HG03039 (cell line): ENCODE measurements around the gene GGCT.
"Not testable (repeated sequence)": the region's sequence is repeated elsewhere in the genome, so short reads cannot be mapped to it uniquely, and the experiment has no call there.

Experiments used
- ATAC-seq: cut with Tn5 transposase; IDR thresholded peaks from one replicate; pipeline ENCODE4 v1.9.1; 2021; ENCODE audit warnings: mild to moderate bottlenecking, moderate library complexity; ENCODE audit not compliant: unreplicated experiment

GGCT gene

GRCh38 chr7:30519122-30519521 is 14.5 kb upstream of the GGCT start:
- no peak for ATAC-seq

- no peak for ATAC-seq
These were observed 11.1 kb upstream of the GGCT start for GRCh38 chr7:30515761-30516160.

DNA sequence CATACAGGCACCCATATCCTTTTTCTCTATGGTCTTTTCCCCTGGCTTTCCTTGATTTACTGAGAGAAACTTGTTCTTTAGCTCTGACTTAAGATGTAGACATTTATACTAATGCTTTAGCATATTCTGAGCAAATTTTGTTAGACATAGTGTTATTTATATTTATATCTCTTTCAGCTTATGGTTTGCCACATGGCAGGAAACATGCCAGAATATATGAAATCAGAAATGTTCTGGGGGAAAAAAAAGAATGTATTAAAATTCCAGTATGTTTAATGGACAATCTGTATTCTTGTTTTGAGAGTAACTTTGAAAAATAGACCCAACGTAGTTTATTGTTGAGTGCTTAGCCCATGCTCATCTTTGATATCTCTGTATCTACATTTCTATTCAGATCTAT is 10.1 kb upstream of the GGCT start:
- no peak for ATAC-seq

DNA sequence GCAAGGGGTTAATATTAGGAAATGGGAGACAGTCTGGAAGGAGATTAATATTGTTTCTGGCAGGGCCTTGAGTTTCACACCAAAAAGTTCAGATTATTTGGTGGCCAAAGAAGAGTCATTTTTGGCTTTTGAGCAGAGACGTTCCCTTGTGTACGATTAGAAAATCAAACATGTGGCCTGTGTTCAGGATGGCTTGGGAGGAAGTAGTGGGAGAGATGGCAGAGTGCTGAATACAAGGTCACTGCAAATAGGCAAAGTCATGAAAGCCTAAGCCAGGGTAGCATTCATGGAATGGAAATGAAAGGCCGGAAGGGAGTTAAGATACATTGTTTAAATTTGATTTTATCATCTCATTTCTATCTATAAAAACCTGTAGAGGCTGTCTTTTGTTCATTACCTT is 9.5 kb upstream of the GGCT start:
- ATAC-seq, result no peak

DNA sequence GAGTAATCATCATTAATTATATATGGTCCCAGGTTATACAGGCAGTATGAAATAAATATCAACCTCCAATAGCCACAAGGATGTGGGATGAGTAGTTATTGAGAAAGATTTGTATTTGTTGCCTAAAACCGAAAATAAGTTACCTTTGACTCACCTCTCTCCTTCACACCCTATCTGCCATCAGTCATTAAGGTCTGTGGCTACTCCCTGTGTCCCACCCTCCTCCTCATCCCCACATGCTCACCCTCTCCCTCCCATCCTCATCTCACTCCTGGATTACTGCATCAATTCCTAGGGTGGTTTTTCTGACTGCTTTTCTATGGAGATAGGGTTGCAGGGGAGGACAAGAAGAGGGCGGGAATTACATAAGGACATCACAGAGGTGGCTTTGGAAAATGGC is 9.1 kb upstream of the GGCT start:
- no peak for ATAC-seq

DNA sequence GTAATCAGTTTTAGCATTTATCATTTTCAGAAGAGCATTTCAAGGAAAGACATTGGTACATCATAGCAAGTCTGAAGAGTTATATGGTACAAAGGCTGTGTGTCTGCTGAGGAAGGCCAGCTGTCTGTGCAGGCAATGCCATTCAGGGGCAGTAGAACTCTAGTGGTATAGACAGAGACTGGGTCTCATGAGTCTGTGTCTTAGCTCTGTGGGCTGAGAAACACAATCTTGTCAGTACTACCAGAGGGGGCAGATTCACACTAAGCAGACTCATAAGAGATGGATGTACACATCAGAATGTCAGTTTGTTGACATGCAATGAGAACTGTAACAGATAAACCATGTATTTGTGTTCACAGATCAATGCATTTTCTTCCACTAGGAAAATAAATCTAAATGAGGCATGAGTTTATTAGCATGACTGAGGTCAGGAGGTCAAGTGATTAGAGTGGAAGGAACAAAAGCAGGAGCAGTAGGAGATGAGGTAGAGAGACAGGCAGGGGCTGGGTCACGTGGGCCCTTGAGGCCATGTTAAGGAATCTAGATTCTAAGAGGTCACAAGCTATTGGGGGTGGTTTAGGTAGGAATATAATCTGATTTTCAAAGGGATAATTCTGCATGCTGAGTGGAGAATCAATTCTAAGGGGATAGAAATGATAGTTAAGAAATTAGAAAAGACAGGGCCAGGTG is 7.5 kb upstream of the GGCT start:
- ATAC-seq, result no peak

GRCh38 chr7:30511494-30511893 is 6.9 kb upstream of the GGCT start:
- no peak for ATAC-seq

DNA sequence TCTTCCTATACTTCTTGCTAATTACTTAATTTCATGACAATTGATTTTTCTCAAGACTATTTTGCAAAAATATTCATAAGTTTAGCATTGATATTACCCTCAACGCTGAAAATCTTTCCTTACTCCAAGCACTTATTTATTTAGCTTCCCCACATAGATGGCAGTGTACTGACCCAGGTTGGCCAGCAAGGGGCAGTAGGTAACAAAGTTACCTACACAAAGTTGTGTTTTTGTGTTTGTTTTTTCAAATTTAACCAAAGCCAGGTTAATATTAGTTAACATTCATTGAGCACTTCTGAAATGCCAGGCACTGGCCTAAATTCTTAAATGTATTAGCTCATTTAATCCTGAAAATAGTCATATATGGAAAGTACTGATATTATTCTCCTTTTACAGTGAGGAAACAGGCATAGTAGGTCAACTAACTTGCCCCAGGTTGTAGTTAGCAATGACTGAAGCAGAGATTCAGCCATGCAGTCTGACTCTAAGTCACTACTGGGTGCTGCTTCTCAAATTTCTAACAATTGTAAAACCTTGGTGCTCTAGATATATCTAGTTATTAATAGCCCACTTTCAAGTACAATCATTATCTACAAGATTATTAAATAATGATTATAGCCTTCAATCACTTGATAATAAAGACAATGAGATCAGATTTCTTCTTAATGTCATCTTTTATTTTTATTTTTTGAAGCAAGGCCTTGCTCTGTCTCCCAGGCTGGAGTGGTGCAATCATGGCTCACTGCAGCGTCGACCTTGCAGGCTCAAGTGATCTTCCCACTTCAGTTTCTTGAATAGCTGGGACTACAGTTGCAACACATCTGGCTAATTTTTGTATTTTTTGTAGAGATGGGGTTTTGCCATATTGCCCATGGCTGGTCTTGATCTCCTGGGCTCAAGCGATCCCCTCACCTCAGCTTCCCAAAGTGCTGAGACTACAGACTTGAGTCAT is 5.8 kb upstream of the GGCT start:
- no peak for ATAC-seq

- ATAC-seq, result not testable (repeated sequence)
These were observed 4.7 kb upstream of the GGCT start for GRCh38 chr7:30509171-30509857.

DNA sequence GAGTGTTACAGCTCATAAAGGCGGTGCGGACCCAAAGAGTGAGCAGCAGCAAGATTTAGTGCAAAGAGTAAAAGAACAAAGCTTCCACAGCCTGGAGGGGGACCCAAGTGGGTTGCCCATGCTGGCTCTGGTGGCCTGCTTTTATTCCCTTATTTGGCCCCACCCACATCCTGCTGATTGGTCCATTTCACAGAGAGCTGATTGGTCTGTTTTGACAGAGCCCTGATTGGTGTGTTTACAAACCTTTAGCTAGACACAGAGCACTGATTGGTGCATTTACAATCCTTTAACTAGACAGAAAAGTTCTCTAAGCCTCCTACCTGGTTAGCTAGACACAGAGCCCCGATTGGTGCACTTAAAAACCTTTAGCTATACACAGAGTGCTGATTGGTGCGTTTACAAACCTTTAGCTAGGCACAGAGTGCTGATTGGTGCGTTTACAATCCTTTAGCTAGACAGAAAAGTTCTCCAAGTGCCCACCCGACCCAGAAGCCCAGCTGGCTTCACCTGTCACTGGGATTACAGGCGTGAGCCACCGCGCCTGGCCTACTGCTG is 2.8 kb upstream of the GGCT start:
- ATAC-seq, result not testable (repeated sequence)

DNA sequence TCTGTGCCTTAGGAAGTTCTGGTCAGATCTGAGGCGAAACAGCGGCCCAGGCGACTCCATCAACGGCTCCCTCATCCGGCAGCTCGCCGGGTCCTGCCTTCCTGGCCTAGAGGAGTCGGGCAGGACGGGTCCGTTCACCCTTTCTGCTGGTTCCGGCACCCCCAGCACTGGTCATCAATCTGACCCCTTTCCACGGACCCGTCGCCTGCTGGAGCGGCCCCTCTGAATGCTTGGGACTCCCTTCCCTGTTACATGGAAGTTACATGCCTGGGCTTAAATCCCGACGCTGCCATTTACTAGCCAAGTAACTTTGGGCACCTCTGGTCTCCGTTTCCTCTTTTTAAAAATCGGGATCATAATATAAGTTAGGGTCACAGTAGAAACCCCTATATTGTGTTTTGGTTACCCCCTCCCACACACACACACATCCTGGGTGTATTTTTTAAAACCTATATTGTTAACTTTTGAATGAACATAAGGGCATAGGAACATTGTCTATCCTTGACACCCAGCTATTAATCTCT is 607 bp upstream of the GGCT start:
- ATAC-seq, result peak; percentile 12

DNA sequence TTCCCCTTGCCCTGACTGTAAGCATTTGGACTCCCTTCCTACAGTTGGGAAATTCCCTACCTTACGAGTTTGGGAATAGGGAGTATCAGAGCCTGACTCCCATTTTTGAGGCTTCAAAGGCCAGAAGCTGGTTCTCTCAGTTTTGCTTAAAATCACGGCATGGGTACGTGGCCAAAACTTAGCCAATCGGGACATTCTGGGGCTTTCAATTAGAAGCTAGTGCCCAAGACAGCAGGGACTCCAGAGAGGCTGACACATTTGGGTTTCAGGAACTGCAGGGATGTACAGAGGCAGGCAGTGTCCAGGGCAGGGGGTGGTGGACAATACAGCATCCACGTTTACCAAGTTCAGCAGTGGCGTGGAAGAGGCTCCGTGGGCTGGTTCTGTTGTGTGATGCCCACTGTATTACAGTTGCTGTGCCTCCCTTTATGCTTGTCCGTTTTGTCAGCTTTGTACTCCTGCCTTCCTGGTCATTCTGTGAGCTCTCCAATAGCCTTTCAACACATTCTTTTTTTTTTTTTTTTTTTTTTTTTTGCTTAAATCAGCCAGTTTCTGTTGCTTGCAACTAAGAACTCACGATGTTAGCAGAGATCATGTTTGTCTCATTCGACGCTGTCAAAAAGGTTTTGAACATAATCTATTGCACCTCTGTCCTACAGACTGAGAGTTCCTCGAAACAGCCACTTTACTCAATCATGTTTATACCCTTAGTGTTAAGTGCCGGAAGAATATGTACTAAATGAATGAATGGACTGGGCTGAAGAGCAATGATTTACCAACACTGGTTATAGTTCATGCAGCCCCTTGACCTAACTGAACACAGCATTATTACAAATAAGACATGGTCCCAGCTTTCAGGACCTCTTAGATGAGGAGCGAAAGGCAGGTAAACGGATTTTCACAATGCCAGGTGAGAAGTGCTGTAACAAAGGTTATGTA is 1.1 kb downstream of the GGCT start:
- ATAC-seq, result no peak

GRCh38 chr7:30502470-30503251 is 2.0 kb downstream of the GGCT start:
- ATAC-seq, result no peak

- ATAC-seq, result no peak
These were observed 3.4 kb downstream of the GGCT start for GRCh38 chr7:30501264-30501663.

- ATAC-seq, result no peak
These were observed 11.4 kb downstream of the GGCT start for GRCh38 chr7:30493228-30493627.

DNA sequence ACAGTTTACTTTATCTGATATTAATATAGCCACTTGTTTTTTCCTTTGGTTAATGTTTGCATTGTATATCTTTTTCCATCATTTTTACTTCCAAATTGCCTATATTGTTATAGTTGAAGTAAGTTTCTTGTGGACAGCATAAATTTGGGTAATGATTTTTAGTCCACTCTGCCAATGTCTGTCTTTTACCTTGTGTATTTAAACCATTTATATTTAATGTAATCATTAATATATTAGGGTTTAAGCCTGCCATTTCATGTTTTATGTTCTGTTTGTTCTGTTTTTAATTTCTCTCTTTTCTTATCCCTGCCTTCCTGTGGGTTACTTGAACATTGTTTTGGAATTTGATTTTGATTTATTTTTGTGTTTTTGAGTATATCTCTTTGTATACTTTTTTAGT is 13.2 kb downstream of the GGCT start:
- ATAC-seq, result no peak

DNA sequence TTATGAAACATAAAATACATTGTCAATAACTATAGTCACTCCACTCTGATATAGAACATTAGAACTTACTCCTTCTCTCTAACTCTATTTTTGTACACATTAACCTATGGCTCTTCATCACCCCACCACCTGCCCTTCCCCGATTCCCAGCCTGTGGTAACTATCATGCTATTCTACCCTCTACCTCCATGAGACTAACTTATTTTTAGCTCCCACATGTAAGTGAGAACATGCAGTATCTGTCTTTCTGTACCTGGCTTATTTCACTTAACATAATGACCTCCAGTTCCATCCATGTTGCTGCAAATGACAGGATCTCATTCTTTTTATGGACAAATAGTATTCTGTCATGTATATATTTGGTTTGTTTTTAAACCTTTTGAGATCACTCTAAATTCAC is 17.3 kb downstream of the GGCT start:
- ATAC-seq, result no peak

DNA sequence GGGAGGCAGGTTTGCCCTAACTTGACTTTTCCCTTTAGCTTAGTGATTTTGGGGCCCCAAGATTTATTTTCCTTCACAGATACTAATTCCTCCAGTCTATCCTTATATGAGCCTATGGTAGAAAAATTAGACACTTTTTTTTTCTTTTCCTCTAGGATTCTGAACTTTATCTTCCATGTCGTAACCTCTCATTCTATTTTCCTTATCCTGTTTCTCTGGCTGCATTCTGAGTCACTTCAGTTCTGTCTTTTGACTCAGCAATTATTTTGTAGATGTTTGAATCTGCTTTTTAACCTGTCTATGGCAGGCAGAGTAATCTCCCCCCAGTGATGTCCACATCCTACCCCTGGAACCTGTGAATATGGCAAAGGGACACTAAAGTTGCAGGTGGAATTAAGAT is 19.0 kb downstream of the GGCT start:
- no peak for ATAC-seq

- ATAC-seq, result not testable (repeated sequence)
These were observed 23.2 kb downstream of the GGCT start for GRCh38 chr7:30481416-30481815.
